ENCODE results near the gene RASL11B. TPM values are rescaled to one million over a fixed set of nuclear protein-coding genes. Genes with fewer than 3 reads are reported as not detected.

Gene RASL11B
- total RNA-seq, 1 donor from 2014 or later, result 24.8 TPM

DNA sequence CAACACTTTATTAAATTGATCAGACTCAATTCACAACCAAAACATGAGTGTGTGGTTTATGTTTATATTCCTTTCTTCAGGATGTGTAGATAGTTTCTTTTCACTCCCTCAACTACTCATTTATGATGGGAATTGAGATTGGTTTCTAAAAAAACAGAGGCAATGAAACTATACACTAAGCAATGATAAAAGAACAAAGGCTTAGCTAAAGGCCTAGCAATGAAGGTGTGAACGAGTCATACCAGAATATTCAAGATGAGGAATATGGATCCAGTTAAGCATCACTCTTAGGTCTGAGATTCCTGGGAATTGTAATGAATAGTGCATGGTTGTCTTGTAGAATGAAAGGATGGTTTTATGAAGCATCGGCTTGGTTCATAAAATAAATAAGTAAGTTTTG lies 17.5 kb upstream of the RASL11B start:
- DNase-seq, result no peak
- Mint-ChIP-seq H3K4me1 (ENCODE audit: low read depth, unreplicated experiment) (peaks cover under 1% of the 10 kb centered on the region), H3K4me3 (ENCODE audit: unreplicated experiment) (no peak overlapping the region), H3K9me3 (ENCODE audit: unreplicated experiment) (no peaks in the 10 kb centered on the region), H3K36me3 (ENCODE audit: unreplicated experiment) (no peaks in the 10 kb centered on the region), H3K27ac (ENCODE audit: unreplicated experiment) (no peak overlapping the region), H3K27me3 (ENCODE audit: unreplicated experiment) (peaks cover 2% of the 10 kb centered on the region)
- TF ChIP-seq, protein P1, sequence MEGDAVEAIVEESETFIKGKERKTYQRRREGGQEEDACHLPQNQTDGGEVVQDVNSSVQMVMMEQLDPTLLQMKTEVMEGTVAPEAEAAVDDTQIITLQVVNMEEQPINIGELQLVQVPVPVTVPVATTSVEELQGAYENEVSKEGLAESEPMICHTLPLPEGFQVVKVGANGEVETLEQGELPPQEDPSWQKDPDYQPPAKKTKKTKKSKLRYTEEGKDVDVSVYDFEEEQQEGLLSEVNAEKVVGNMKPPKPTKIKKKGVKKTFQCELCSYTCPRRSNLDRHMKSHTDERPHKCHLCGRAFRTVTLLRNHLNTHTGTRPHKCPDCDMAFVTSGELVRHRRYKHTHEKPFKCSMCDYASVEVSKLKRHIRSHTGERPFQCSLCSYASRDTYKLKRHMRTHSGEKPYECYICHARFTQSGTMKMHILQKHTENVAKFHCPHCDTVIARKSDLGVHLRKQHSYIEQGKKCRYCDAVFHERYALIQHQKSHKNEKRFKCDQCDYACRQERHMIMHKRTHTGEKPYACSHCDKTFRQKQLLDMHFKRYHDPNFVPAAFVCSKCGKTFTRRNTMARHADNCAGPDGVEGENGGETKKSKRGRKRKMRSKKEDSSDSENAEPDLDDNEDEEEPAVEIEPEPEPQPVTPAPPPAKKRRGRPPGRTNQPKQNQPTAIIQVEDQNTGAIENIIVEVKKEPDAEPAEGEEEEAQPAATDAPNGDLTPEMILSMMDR (IDR thresholded peaks at IDR 0.05; ENCODE audit: partially characterized antibody, unreplicated experiment), result no peak

DNA sequence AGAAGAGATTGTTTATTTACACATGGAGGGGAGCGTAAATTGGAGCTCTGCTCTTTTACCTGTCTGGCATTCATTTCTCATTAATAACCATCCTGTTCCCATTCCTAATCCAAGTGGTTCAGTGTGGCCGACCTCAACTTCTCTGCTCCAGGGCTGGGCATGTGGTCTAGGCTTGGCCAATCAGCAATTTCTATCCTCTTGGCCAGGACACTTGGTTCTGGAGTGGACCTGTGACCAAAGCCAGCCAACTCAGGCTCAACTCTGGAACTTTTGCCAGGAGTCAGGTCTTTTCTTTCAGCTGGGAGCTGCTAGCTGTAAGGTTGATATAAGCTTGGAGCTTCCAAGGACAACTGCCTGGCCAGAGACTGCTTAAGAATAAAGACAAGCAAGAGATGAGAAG lies 15.6 kb upstream of the RASL11B start:
- Mint-ChIP-seq H3K9me3 (ENCODE audit: unreplicated experiment) (no peaks in the 10 kb centered on the region), H3K4me1 (ENCODE audit: low read depth, unreplicated experiment) (peaks cover 4% of the 10 kb centered on the region), H3K36me3 (ENCODE audit: unreplicated experiment) (no peaks in the 10 kb centered on the region), H3K27ac (ENCODE audit: unreplicated experiment) (no peak overlapping the region), H3K4me3 (ENCODE audit: unreplicated experiment) (no peak overlapping the region), H3K27me3 (ENCODE audit: unreplicated experiment) (peaks cover 2% of the 10 kb centered on the region)
- DNase-seq, result no peak
- TF ChIP-seq, protein P1 (IDR thresholded peaks at IDR 0.05; ENCODE audit: partially characterized antibody, unreplicated experiment), result no peak

DNA sequence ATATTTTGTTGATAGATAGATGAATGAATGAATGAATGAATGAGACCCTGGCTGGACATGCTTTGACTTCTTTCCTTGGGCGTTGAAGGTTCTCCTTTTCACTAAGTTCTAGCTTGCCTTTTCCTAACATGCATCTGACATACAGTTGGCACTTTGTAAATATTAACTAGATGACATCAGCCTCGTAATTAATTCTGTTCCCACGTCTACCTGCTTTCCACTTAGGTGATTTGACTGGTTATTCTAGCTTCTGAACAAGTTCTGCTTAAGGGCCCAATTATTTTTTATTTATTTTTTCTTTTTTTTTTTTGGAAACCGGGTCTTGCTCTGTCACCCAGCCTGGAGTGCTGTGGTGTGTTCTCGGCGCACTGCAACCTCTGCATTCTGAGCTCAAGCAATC lies 13.9 kb upstream of the RASL11B start:
- H3K9me3 Mint-ChIP-seq (ENCODE audit: unreplicated experiment), result no peaks in the 10 kb centered on the region
- peaks cover 4% of the 10 kb centered on the region for H3K4me1 Mint-ChIP-seq (ENCODE audit: low read depth, unreplicated experiment)
- TF ChIP-seq, protein P1 (IDR thresholded peaks at IDR 0.05; ENCODE audit: partially characterized antibody, unreplicated experiment), result no peak
- H3K4me3 Mint-ChIP-seq (ENCODE audit: unreplicated experiment), result no peak overlapping the region
- H3K36me3 Mint-ChIP-seq (ENCODE audit: unreplicated experiment), result no peaks in the 10 kb centered on the region
- H3K27me3 Mint-ChIP-seq (ENCODE audit: unreplicated experiment), result peaks cover 2% of the 10 kb centered on the region
- H3K27ac Mint-ChIP-seq (ENCODE audit: unreplicated experiment), result no peak overlapping the region
- DNase-seq, result no peak

DNA sequence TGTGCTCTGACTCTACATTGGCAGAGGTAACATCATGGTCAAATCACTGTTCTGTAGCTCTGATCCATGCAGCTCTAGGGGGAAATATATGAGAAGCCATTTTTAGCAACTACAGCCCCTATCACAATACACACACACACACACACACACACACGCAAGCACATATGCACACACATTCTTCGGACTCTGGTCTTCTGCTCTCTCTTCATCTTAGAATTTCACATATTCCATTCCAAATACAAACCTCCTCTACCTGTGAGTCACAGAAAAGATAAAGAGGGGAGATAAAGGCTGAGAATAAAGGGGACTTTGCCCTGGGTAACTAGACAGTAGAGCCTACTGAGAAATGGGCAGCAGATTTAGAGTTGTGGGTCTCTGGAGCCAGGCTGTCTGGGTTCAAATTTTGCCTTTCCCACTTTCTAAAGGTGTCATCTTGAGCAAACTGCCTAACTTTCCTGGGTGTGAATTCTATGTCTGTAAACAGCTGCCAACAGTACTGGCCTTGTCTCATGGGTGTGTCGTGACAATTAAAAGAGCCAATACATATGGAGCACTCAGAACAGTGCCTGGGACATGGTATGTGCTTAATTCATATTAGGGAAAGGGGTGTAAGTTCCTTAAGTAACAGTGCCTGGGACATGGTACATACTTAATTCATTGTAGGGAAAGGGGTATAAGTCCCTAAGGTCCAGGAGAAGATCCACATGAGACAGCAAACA lies 11.6 kb upstream of the RASL11B start:
- TF ChIP-seq, protein P1 (IDR thresholded peaks at IDR 0.05; ENCODE audit: partially characterized antibody, unreplicated experiment), result no peak
- Mint-ChIP-seq H3K4me1 (ENCODE audit: low read depth, unreplicated experiment) (peaks cover 8% of the 10 kb centered on the region), H3K4me3 (ENCODE audit: unreplicated experiment) (no peak overlapping the region), H3K27me3 (ENCODE audit: unreplicated experiment) (peaks cover 2% of the 10 kb centered on the region), H3K36me3 (ENCODE audit: unreplicated experiment) (no peaks in the 10 kb centered on the region), H3K27ac (ENCODE audit: unreplicated experiment) (no peak overlapping the region), H3K9me3 (ENCODE audit: unreplicated experiment) (no peaks in the 10 kb centered on the region)
- no peak for DNase-seq

DNA sequence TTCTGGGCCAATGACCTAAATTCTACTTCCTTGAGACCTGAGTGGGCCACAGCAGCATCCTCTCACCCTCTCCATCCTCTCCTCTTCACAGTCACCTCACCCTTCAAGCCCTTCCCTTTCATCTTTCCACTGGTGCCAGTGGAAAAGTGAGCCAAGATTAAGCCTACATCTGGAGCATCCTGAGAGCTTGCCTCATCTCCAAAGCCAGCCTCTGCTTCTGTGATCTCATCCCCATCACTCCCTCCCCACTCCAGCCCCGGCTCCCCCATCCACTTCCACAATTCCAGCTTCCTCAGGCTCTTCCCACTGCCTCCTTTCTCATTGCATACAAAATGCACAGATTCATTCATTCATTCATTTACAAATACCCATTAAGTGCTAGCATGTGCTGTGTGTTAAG lies 10.1 kb upstream of the RASL11B start:
- no peak for DNase-seq
- Mint-ChIP-seq H3K36me3 (ENCODE audit: unreplicated experiment) (peaks cover 2% of the 10 kb centered on the region), H3K27me3 (ENCODE audit: unreplicated experiment) (peaks cover 2% of the 10 kb centered on the region), H3K9me3 (ENCODE audit: unreplicated experiment) (peaks cover under 1% of the 10 kb centered on the region), H3K4me1 (ENCODE audit: low read depth, unreplicated experiment) (peaks cover 9% of the 10 kb centered on the region), H3K27ac (ENCODE audit: unreplicated experiment) (no peak overlapping the region), H3K4me3 (ENCODE audit: unreplicated experiment) (no peak overlapping the region)
- TF ChIP-seq, protein P1 (IDR thresholded peaks at IDR 0.05; ENCODE audit: partially characterized antibody, unreplicated experiment), result no peak

All from glutamatergic neuron (in vitro differentiated cells).